H1 (cell line): Measurements from ENCODE around the gene ARL2. TPM values are rescaled to one million over a fixed set of nuclear protein-coding genes. Genes with fewer than 3 reads are reported as not detected.

ENCODE experiments used
- CTCF ChIA-PET: fragments of 300-600 bp; sonication (Branson Sonifier 250); formaldehyde crosslinking; loops from one replicate; lab custom pipeline; 2021; ENCODE audit not compliant: partially characterized antibody; lab: Charles Lee
- POLR2A ChIA-PET: fragments of 300-600 bp; sonication (Branson Sonifier 250); formaldehyde crosslinking; loops from one replicate; lab custom pipeline; 2021; ENCODE audit warnings: inconsistent platforms; ENCODE audit not compliant: partially characterized antibody; lab: Charles Lee
- DNase-seq, 2 experiments: peaks; one replicate each; pipeline versions ENCODE4 v3.0.0 to v3.0.0-alpha.2; 2010 to 2022; ENCODE audit warnings: low spot score in 2 of 2, low read depth in 1 of 2, mixed read lengths in 1 of 2
- FAIRE-seq: peaks from 2 replicates; lab custom pipeline; 2011; peaks lifted over from hg19 to GRCh38; lab: Jason Lieb, UNC
- H2AFZ ChIP-seq: 2 replicates; pipeline ENCODE4 v1.8.1; 2012; ENCODE audit warnings: low read length, inconsistent platforms
- H2AK5ac ChIP-seq: 2 replicates; pipeline ENCODE4 v1.6.1; 2013; ENCODE audit warnings: low read depth, low read length
- H2BK120ac ChIP-seq: replicated peaks from 2 replicates; pipeline ENCODE3; 2013; ENCODE audit warnings: low read depth, low read length, inconsistent platforms
- H2BK12ac ChIP-seq: 2 replicates; pipeline ENCODE4 v1.6.1; 2013; ENCODE audit warnings: low read depth, low read length
- H2BK15ac ChIP-seq: 2 replicates; pipeline ENCODE4 v1.6.1; 2013; ENCODE audit warnings: low read length
- H2BK20ac ChIP-seq: 2 replicates; pipeline ENCODE4 v1.6.1; 2013; ENCODE audit warnings: low read length
- H2BK5ac ChIP-seq: 2 replicates; pipeline ENCODE4 v1.6.1; 2013; ENCODE audit warnings: low read depth, low read length
- H3K14ac ChIP-seq: 2 replicates; pipeline ENCODE4 v1.6.1; 2013; ENCODE audit warnings: inconsistent platforms; ENCODE audit not compliant: insufficient read length
- H3K18ac ChIP-seq: 2 replicates; pipeline ENCODE4 v1.6.1; 2013; ENCODE audit warnings: low read length; ENCODE audit errors: extremely low read depth
- H3K23ac ChIP-seq: 2 replicates; pipeline ENCODE4 v1.6.1; 2013; ENCODE audit warnings: inconsistent platforms; ENCODE audit not compliant: insufficient read length
- H3K23me2 ChIP-seq: 2 replicates; pipeline ENCODE4 v1.6.1; 2013; ENCODE audit warnings: low read depth, low read length
- H3K27ac ChIP-seq: 2 replicates; pipeline ENCODE4 v1.6.1; 2011; ENCODE audit warnings: low read depth, low read length, inconsistent platforms
- H3K27me3 ChIP-seq, 4 experiments: replicated peaks in 1 of 4; 1 replicate in 1 of 4; 2 replicates in 3 of 4; pipeline versions ENCODE4 v1.6.1 to v1.8.1; 2011 to 2013; ENCODE audit warnings: low read length in 3 of 4, mild to moderate bottlenecking in 3 of 4, inconsistent platforms in 2 of 4, mixed read lengths in 2 of 4, moderate library complexity in 1 of 4; ENCODE audit not compliant: control insufficient read depth in 3 of 4, insufficient read depth in 3 of 4; ENCODE audit errors: extremely low read depth in 1 of 4
- H3K36me3 ChIP-seq, 4 experiments: 2 replicates each; pipeline versions ENCODE4 v1.6.1 to v1.8.1; 2011 to 2013; ENCODE audit warnings: mild to moderate bottlenecking in 4 of 4, low read length in 3 of 4, moderate library complexity in 2 of 4, control low read depth in 1 of 4, inconsistent platforms in 1 of 4; ENCODE audit not compliant: insufficient read depth in 4 of 4, control insufficient read depth in 2 of 4
- H3K4ac ChIP-seq: replicated peaks from 2 replicates; pipeline ENCODE3; 2013; ENCODE audit warnings: low read length, low read depth, mixed read lengths, inconsistent platforms; ENCODE audit not compliant: insufficient read length
- H3K4me1 ChIP-seq, 4 experiments: replicated peaks in 1 of 4; 1 replicate in 1 of 4; 2 replicates in 3 of 4; pipeline versions ENCODE4 v1.6.1 to v1.8.1; 2011 to 2013; ENCODE audit warnings: low read length in 3 of 4, inconsistent platforms in 2 of 4, mixed read lengths in 1 of 4; ENCODE audit not compliant: insufficient read depth in 4 of 4, control insufficient read depth in 3 of 4
- H3K4me2 ChIP-seq, 2 experiments: 2 replicates each; pipeline versions ENCODE4 v1.6.1 to v1.8.1; 2011 to 2013; ENCODE audit warnings: low read depth in 2 of 2, low read length in 2 of 2, control low read depth in 1 of 2, inconsistent platforms in 1 of 2, mild to moderate bottlenecking in 1 of 2; ENCODE audit not compliant: insufficient read depth in 1 of 2
- H3K4me3 ChIP-seq, 4 experiments: fragments of 200-600, 300-600 bp in 1 of 4; sonication (generic), shearing (Covaris generic), sonication (Bioruptor Twin) in 1 of 4; 2 replicates each; pipeline versions ENCODE4 v1.5.1 to v1.8.1; 2011 to 2016; ENCODE audit warnings: low read length in 4 of 4, low read depth in 3 of 4, control low read depth in 2 of 4, inconsistent platforms in 2 of 4, mild to moderate bottlenecking in 2 of 4, mixed read lengths in 1 of 4, moderate library complexity in 1 of 4; ENCODE audit not compliant: insufficient read depth in 2 of 4; ENCODE audit errors: extremely low read depth in 1 of 4
- H3K56ac ChIP-seq: replicated peaks from 2 replicates; pipeline ENCODE3; 2013; ENCODE audit warnings: low read depth, mild to moderate bottlenecking, mixed read lengths, low read length, inconsistent platforms; ENCODE audit not compliant: insufficient read length
- H3K79me1 ChIP-seq: 2 replicates; pipeline ENCODE4 v1.6.1; 2013; ENCODE audit warnings: low read depth, low read length, control low read depth
- H3K79me2 ChIP-seq, 2 experiments: 2 replicates each; pipeline versions ENCODE4 v1.6.1 to v1.8.1; 2012 to 2013; ENCODE audit warnings: low read length in 2 of 2, mild to moderate bottlenecking in 2 of 2, inconsistent platforms in 1 of 2; ENCODE audit not compliant: insufficient read depth in 2 of 2, control insufficient read depth in 1 of 2
- H3K9ac ChIP-seq, 4 experiments: replicated peaks in 1 of 4; 1 replicate in 1 of 4; 2 replicates in 3 of 4; pipeline versions ENCODE4 v1.6.1 to v1.8.1; 2011 to 2013; ENCODE audit warnings: low read depth in 3 of 4, low read length in 3 of 4, control low read depth in 2 of 4, mild to moderate bottlenecking in 2 of 4, moderate library complexity in 2 of 4, inconsistent platforms in 1 of 4; ENCODE audit errors: extremely low read depth in 1 of 4
- H3K9me3 ChIP-seq, 2 experiments: 2 replicates each; pipeline versions ENCODE4 v1.6.1 to v1.8.1; 2012 to 2013; ENCODE audit warnings: mild to moderate bottlenecking in 2 of 2, moderate library complexity in 2 of 2, control low read depth in 1 of 2, inconsistent platforms in 1 of 2, low read depth in 1 of 2, low read length in 1 of 2, mixed read lengths in 1 of 2; ENCODE audit not compliant: insufficient read depth in 2 of 2
- H4K20me1 ChIP-seq, 2 experiments: replicated peaks in 1 of 2; 2 replicates each; pipeline versions ENCODE3 to v1.8.1; 2011 to 2013; ENCODE audit warnings: inconsistent platforms in 2 of 2, low read length in 2 of 2, mild to moderate bottlenecking in 1 of 2; ENCODE audit not compliant: insufficient read depth in 2 of 2, control insufficient read depth in 1 of 2
- H4K5ac ChIP-seq: 2 replicates; pipeline ENCODE4 v1.6.1; 2013; ENCODE audit warnings: low read length, low read depth, mixed read lengths, inconsistent platforms; ENCODE audit not compliant: insufficient read length
- H4K8ac ChIP-seq: 2 replicates; pipeline ENCODE4 v1.8.0; 2013; ENCODE audit warnings: mild to moderate bottlenecking, moderate library complexity, low read length, inconsistent platforms; ENCODE audit not compliant: insufficient read depth; ENCODE audit errors: extremely low read depth
- H4K91ac ChIP-seq: replicated peaks from 2 replicates; pipeline ENCODE3; 2013; ENCODE audit warnings: low read length, mixed read lengths, inconsistent platforms; ENCODE audit not compliant: insufficient read length
- CBX8 ChIP-seq: fragments of 300-800, 300-1000 bp; sonication (generic); IDR thresholded peaks from 2 replicates; pipeline ENCODE4 v1.7.1; 2016; ENCODE audit warnings: low read depth, low read length, borderline replicate concordance
- JUN ChIP-seq: IDR thresholded peaks from 2 replicates; pipeline ENCODE4 v1.6.1; 2011; ENCODE audit warnings: low read depth, mild to moderate bottlenecking, improper control_type of control experiment, low read length
- RXRA ChIP-seq: IDR thresholded peaks from 2 replicates; pipeline ENCODE4 v1.6.1; 2011; ENCODE audit warnings: low read depth, mild to moderate bottlenecking, low read length, moderate library complexity; ENCODE audit not compliant: insufficient read depth
- WGBS, 2 experiments: shearing (Covaris generic) in 1 of 2; methylation state at CpG; one replicate each; pipeline versions ENCODE4 v1.1.6 to v1.1.7; 2013 to 2015; ENCODE audit warnings: low lambda C conversion rate in 2 of 2, mixed read lengths in 2 of 2, inconsistent platforms in 1 of 2, low coverage in 1 of 2, missing lambda C conversion rate in 1 of 2; ENCODE audit not compliant: insufficient replicate concordance in 2 of 2, insufficient coverage in 1 of 2, insufficient read length in 1 of 2; ENCODE audit errors: extremely low coverage in 1 of 2, missing lambda C conversion rate in 1 of 2; 5-methylcytosine and 5-hydroxymethylcytosine counted together
- polyA plus RNA-seq, 7 experiments: library from polyadenylated mRNA; depleted of rRNA in 3 of 7; stranded (reverse) in 5 of 7; unstranded in 2 of 7; fragments of >200 nt in 5 of 7; fragments of 200-250 nt in 2 of 7; gene quantifications; 1 replicate in 5 of 7; 2 replicates in 1 of 7; 4 replicates in 1 of 7; pipeline versions ENCODE4 v1.2.1 to v1.2.3, GENCODE V29; 2011 to 2013; ENCODE audit warnings: missing spikeins in 2 of 7, mixed read lengths in 2 of 7
- total RNA-seq: library from RNA; stranded (reverse); fragmentation: NEBNext Ultra II Directional; extraction: Animal tissue kit (Norgen Biotek cat#: 25700); gene quantifications from 2 replicates; pipeline ENCODE4 v1.2.1, GENCODE V29; 2021

The ARL2 gene
- total and polyA plus RNA-seq, 2 of the 8 experiments (the other 6 are each of a cell fraction or from before 2014, with no cell fraction given) = 186 to 535 TPM

DNA sequence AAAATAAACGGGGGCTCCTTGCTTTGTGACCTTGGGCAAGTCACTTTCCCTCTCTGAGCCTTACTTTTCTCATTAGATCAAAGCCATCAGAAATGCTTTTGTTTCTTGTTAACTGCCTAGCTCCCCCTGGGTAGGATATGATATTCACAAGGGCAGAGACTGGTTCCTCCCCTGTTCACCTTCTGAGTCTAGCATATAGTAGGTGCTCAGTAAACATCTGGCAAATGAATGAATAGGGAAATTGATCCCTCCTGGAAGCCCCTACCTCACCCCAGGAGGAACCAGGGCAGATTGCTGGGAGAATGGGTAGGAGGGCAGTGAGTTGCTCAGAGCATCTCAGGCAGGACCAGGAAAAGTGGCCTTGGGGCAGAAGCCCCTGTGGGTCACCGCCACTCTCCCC, 20.5 kb downstream of the ARL2 start:
- Histone ChIP-seq H3K23me2 (no peaks in the 10 kb centered on the region), H3K56ac (no peak overlapping the region), H2BK120ac (no peak overlapping the region), H2BK20ac (no peak overlapping the region), H3K18ac (no peak overlapping the region), H3K36me3 (no peaks in the 10 kb centered on the region; a peak in 2 of 8 replicates), H3K9ac (no peak overlapping the region), H4K91ac (no peak overlapping the region), H3K4ac (no peak overlapping the region), H3K79me2 (no peaks in the 10 kb centered on the region), H4K8ac (no peak overlapping the region), H3K4me1 (no peaks in the 10 kb centered on the region), H2BK12ac (no peak overlapping the region), H3K14ac (no peak overlapping the region), H3K27me3 (no peaks in the 10 kb centered on the region), H3K27ac (no peak overlapping the region), H4K20me1 (no peaks in the 10 kb centered on the region), H3K23ac (no peak overlapping the region), H2BK5ac (no peak overlapping the region), H2AK5ac (no peak overlapping the region), H3K4me2 (no peak overlapping the region), H3K9me3 (no peaks in the 10 kb centered on the region), H3K79me1 (no peaks in the 10 kb centered on the region), H2BK15ac (no peak overlapping the region), H2AFZ (no peak overlapping the region), H3K4me3 (no peak overlapping the region), H4K5ac (no peak overlapping the region)
- 84% methylated on average over 2 of the region's 2 CpGs; no CpG with 5 or more reads in 1 of the 2 experiments for WGBS, 2 experiments
- FAIRE-seq = no peak
- TF ChIP-seq RXRA = no peak
- no peak for TF ChIP-seq CBX8
- no peak for TF ChIP-seq JUN
- ChIA-PET CTCF (interaction anchor here (1.2 to 3.1 kb wide), 3 partner anchors 21 to 44 kb away, joined by 4 to 12 read pairs (median 4); partner anchors contain the start of gene ARL2), POLR2A (no interaction called here)
- DNase-seq = no peak
